Ishikawa (cell line): ENCODE results near the gene ARNT2.
A peak's percentile ranks its signal among the peaks of the same experiment; 100 is the strongest.

Experiments
- CEBPB ChIP-seq: IDR thresholded peaks from 2 replicates; pipeline ENCODE4 v1.6.1; 2012
- CREB1 ChIP-seq: IDR thresholded peaks from 2 replicates; pipeline ENCODE4 v1.6.1; 2012; ENCODE audit warnings: low read depth
- EGR1 ChIP-seq: IDR thresholded peaks from 2 replicates; pipeline ENCODE4 v1.6.1; 2012
- EP300 ChIP-seq: IDR thresholded peaks from 2 replicates; pipeline ENCODE4 v1.6.1; 2012; ENCODE audit warnings: borderline replicate concordance
- FOXM1 ChIP-seq: IDR thresholded peaks from 2 replicates; pipeline ENCODE4 v1.6.1; 2012; ENCODE audit warnings: low read depth, borderline replicate concordance
- NFIC ChIP-seq: IDR thresholded peaks from 2 replicates; pipeline ENCODE4 v1.6.1; 2012
- RAD21 ChIP-seq: IDR thresholded peaks from 2 replicates; pipeline ENCODE4 v1.6.1; 2012; ENCODE audit warnings: low read depth
- TAF1 ChIP-seq: IDR thresholded peaks from 2 replicates; pipeline ENCODE4 v1.6.1; 2012; ENCODE audit warnings: low read depth, mild to moderate bottlenecking
- TCF12 ChIP-seq: IDR thresholded peaks from 2 replicates; pipeline ENCODE4 v1.6.1; 2012; ENCODE audit warnings: low read depth
- TEAD4 ChIP-seq: IDR thresholded peaks from 2 replicates; pipeline ENCODE4 v1.6.1; 2012
- YY1 ChIP-seq: IDR thresholded peaks from 2 replicates; pipeline ENCODE4 v1.6.1; 2012; ENCODE audit warnings: low read depth
- ZBTB7A ChIP-seq: IDR thresholded peaks from 2 replicates; pipeline ENCODE4 v1.6.1; 2012; ENCODE audit warnings: low read depth
- TF ChIP-seq, protein P1 (sequence below): IDR thresholded peaks from 2 replicates; pipeline ENCODE4 v1.6.1; 2012; ENCODE audit warnings: low read depth, mild to moderate bottlenecking
- TF ChIP-seq, protein P2 (sequence below): IDR thresholded peaks from 2 replicates; pipeline ENCODE4 v1.6.1; 2012
- TF ChIP-seq, protein P3 (sequence below): IDR thresholded peaks from 2 replicates; pipeline ENCODE4 v1.6.1; 2012

The ARNT2 gene

DNA sequence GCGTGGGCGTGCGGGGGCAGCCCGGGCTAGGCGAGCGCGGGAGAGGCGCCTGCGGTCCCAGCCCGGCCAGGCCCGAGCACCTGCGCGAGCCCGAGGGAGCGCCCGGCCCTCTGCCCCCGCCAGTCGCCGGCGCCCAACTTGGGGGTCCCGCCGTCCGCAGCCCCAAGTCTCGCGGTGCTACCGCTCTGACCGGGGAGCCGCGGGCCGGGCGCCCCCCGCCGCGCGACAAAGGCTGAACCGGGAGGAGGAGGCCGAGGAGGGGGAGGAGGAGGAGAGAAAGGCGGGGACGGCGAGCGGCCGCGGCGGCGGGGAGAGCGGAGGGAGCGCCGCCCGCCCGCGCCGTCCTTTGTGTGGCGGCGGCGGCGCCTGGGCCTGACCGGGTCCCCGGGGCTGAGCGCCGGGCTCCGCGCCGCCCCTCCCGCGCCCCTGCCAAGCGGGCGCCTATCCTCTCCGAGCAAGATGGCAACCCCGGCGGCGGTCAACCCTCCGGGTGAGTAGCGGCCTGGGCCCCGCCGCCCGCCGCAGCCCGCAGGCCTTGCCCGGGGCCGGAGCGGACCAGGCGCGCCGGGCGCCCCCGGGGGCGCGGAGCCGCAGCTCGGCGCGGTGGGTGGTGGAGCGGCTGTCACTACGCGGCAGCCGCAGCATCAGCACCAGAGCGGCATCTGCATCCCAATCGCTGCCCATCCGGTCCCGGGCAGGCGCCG is at the start of gene ARNT2:
Gene ARNT2 (plus strand): TSS at position 326 of the 704 bp plus-strand sequence. CDS start 134 bp downstream, at position 460.
- no peak for TF ChIP-seq NFIC
- TF ChIP-seq EGR1, result peak; percentile 87; the same call in 1 of the 2 replicates

DNA sequence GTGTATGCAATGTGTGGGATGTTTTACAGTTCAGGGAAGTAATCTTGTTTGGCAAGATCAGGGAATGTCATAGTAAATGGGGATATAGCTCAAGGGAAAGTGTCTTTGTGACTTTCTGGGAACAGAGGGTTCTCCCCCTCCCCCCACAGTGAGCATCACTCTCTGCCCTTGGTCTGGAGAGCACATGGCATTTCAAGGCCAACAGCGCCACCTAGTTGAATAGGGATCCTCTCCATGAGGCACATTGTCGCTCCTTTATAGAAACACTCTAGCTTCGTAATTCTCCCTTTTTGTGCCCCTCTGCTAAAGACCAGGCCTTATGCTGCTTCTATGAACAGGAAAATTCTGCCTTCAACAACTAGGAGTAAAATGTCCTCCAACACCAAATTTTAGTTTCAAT is 37.1 kb upstream of the ARNT2 start:
- TF ChIP-seq TAF1 (no peak), CEBPB (no peak), RAD21 (peak; percentile 63)

DNA sequence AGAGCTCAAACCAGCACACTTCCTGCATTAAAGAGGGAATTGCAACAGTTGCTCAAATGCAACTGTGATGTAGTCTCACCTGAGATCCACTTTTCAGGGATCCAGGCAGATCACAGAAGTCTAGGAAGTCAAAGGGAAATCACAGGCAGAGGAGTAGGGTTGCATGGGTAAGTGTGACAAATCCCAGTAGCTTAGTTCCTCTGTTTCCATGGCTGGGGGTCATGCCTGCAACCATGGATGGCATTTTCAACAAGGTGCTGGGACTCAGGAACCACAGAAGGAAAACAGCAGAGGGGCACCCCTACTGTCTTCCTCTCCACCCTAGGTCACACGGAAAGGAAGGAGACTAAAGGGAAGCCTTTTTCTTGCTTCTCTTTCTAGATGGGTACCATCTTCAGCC is 36.5 kb upstream of the ARNT2 start:
- TF ChIP-seq TCF12, result no peak
- no peak for TF ChIP-seq RAD21
- TF ChIP-seq CREB1, result no peak
- TF ChIP-seq EP300, result no peak
- no peak for TF ChIP-seq NFIC
- no peak for TF ChIP-seq TAF1
- TF ChIP-seq ZBTB7A, result no peak
- TF ChIP-seq EGR1, result no peak
- TF ChIP-seq, protein P1, sequence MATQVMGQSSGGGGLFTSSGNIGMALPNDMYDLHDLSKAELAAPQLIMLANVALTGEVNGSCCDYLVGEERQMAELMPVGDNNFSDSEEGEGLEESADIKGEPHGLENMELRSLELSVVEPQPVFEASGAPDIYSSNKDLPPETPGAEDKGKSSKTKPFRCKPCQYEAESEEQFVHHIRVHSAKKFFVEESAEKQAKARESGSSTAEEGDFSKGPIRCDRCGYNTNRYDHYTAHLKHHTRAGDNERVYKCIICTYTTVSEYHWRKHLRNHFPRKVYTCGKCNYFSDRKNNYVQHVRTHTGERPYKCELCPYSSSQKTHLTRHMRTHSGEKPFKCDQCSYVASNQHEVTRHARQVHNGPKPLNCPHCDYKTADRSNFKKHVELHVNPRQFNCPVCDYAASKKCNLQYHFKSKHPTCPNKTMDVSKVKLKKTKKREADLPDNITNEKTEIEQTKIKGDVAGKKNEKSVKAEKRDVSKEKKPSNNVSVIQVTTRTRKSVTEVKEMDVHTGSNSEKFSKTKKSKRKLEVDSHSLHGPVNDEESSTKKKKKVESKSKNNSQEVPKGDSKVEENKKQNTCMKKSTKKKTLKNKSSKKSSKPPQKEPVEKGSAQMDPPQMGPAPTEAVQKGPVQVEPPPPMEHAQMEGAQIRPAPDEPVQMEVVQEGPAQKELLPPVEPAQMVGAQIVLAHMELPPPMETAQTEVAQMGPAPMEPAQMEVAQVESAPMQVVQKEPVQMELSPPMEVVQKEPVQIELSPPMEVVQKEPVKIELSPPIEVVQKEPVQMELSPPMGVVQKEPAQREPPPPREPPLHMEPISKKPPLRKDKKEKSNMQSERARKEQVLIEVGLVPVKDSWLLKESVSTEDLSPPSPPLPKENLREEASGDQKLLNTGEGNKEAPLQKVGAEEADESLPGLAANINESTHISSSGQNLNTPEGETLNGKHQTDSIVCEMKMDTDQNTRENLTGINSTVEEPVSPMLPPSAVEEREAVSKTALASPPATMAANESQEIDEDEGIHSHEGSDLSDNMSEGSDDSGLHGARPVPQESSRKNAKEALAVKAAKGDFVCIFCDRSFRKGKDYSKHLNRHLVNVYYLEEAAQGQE, result no peak
- no peak for TF ChIP-seq CEBPB
- TF ChIP-seq, protein P2, sequence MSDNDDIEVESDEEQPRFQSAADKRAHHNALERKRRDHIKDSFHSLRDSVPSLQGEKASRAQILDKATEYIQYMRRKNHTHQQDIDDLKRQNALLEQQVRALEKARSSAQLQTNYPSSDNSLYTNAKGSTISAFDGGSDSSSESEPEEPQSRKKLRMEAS, result no peak
- no peak for TF ChIP-seq YY1
- TF ChIP-seq FOXM1, result no peak
- TF ChIP-seq, protein P3, sequence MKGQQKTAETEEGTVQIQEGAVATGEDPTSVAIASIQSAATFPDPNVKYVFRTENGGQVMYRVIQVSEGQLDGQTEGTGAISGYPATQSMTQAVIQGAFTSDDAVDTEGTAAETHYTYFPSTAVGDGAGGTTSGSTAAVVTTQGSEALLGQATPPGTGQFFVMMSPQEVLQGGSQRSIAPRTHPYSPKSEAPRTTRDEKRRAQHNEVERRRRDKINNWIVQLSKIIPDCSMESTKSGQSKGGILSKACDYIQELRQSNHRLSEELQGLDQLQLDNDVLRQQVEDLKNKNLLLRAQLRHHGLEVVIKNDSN, result no peak
- TF ChIP-seq TEAD4, result no peak

DNA sequence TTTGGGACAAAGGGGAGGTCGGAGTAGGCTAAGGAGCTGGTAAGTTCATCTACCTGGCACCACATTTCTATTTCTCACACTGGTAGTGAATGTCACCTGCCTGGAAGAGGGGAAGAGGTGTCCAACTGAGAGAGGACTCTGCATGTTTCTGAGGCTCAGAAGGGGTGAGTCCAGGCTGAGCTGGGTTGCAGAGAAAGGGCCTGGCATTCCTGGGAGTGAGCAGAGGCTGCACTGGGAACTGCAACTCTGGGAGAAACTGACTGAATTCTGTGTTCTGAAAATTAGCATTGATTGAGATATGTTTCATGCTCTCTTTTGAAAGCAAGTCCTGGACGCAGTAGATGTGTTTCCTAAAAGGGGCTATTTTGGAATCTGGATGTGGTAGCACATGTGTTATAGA is 32.3 kb upstream of the ARNT2 start:
- TF ChIP-seq TAF1 (no peak), TEAD4 (no peak), YY1 (no peak), CREB1 (no peak), FOXM1 (no peak), TCF12 (no peak)

DNA sequence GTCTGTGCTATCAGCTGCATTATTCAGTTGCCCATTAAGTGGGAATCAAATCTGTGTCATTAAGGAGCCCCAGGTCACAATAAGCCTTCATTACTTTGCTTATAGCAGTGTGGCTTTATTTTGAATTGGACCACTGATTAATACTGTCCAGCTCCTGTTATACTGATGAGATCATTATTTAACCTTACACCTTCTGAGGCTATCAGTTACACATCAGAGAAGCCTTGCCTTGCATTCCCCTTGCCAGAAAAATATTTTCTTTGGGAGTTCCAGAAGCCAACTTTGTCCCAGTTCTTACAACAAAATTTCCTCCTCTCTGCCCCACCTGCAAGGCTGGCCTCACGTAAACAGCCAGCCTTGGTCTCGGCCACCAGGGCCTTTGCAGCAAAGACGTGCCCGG is 29.7 kb upstream of the ARNT2 start:
- TF ChIP-seq NFIC, result no peak
- TF ChIP-seq, protein P3, result no peak
- no peak for TF ChIP-seq EGR1
- TF ChIP-seq TCF12, result no peak
- TF ChIP-seq, protein P1, result no peak
- no peak for TF ChIP-seq FOXM1
- TF ChIP-seq TAF1, result no peak
- TF ChIP-seq ZBTB7A, result no peak
- TF ChIP-seq EP300, result no peak
- no peak for TF ChIP-seq TEAD4
- TF ChIP-seq CREB1, result no peak
- TF ChIP-seq, protein P2, result no peak
- no peak for TF ChIP-seq YY1

DNA sequence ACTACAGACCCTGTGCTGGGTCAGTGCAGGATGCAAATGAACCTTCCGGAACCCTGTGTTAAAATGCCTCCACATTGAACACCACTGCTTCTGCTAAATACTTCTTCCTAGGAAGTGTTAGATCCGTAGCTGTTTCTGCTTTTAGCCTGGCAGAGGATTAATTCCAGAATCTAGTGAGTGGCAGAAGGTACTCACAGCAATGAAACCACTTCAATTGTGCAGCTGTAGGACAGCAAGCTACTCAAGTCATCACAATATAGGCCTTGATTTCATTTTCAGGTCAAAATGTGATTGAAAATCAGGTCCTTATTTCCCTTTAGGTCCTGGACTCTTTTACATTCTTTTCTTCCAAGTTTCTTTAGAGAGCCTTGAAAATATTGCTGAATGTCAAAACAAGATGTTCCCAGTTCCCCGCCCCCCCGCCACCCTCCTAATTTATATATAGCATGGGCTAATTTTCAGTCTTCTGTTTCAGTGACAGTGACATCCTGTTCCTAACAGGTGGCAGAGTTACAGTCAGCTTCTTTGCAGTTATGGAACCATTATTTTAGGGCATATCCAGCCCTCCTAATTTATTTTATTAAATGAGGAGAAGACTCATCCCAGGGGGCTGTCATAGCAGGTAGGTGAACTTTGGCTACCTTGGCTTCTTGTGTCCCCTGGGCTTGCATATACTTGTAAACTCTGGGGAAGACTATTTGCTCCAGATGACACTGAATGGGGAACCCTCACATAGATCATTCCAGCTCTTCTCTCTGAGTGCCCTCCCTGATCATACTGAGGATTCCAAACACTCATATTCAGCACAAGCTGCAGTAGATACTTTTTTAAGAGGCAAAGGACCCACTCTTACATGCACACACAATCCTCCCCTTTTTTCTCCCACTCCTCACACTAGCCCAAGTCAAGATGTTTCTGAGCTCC is 28.0 kb upstream of the ARNT2 start:
- TF ChIP-seq ZBTB7A (no peak), TAF1 (no peak), YY1 (no peak), NFIC (no peak), EGR1 (no peak), FOXM1 (no peak)
- TF ChIP-seq, protein P3, result no peak
- TF ChIP-seq, protein P1, result no peak
